ENCODE results near the gene NINL.

The NINL gene

DNA sequence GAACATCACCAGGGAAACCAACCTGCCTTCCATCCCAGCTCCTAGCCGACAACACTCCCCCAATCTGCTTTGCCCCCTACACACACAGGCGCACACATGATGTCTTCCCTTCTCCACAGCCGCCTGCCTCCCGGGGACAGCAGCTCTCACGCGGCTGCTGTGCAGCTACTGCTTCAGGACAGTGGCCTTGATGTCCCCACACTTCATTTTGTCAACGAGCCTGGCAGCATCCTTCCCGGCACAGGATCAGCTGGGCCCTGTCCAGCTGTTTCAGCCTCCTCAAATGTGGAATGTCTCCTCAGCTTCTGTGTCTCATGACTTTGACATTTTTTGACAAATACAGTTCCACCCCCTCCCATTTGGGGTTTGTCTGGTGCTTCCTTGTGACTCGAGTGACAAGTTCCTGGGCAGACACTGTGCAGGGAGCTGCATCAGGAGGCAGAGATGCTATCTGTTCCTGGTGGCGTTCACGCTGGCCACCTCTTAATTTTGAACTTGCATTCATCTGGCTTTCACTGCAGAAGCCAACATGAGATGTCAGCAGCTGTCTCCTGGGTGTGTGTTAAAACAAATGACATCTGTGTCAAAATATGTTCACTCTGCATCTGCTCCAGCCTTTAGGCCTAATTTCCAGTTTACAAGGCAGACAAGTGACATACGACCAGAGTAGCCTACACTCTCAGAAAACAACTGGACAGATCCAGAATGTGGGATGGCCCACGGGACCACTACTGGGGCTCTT is 120.7 kb downstream of the NINL start:
- DNase-seq (ENCODE audit: low spot score), result peak; percentile 43

DNA sequence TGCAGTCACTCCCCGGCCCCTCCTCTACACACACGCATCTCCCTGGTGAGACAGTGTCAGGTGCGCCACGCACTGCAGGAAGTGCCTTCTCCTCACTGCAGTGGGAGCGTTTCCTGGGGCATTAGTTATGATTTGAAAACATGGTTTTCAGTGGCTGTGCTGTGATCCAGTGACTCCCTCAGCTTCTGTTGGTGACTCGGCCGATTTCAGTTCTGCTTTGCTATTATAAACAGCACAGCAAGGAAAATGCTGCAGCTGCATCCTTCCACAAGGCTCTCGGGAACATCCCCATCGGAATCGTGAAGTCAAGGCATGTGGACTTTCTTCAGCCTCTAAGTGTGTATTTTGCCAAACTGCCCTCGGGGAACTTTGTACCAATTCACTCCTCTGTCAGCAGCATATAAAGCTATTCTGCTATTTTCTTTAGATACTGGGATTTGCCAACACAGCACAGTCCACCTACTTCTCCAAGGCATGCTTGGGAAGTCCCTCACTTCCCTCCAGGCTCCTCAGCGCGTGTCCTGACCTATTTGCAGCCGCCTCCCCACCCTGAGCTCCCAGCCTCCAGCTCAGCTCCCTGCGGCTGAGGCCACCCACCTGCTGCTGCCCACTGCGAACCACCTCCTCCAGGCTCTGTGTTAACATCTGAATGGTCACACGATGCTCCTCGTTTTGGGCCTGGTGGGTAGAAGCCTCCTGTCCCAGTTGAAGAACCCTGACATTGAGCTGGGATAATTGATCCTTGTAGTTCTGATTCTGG is 123.4 kb downstream of the NINL start:
- no peak for DNase-seq (ENCODE audit: low spot score)

- DNase-seq (ENCODE audit: low spot score), result no peak
Observed at GRCh38 chr20:25461281-25461650, 124.1 kb downstream of the NINL start.

DNA sequence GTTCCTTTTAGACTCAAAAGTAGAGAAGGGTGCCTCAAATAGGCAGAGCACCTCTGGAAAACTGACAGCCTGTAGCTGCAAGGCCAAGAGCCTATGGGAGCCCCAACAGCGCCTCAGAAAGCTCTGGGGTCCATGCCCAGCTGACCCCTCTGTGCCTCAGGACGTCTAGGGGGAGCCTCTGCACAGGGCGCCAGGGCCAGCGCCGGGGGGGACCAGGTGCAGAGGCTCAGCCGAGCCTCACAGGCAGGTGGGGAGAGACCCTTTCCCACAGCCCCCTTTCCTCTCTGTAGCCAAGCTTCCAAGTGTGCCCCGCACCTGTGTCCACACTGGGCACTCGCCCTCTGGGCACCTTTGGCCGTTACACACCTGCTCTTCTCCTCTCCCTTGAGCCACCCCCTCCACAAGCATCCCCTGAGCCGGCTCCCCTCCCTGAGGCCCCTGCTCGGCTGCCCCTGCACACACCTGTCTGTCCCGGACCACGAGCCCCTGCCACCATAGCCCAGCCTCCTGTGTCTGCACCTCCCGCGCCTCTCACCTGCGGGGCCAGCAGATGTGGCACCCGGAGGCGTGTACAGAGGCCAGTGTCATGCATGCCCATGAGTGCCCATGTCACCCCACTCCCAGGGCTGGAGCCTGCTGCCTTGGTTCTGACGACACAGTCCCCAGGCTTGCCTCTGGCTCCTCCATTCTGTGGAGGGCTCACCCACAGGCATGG is 124.6 kb downstream of the NINL start:
- DNase-seq (ENCODE audit: low spot score), result no peak

DNA sequence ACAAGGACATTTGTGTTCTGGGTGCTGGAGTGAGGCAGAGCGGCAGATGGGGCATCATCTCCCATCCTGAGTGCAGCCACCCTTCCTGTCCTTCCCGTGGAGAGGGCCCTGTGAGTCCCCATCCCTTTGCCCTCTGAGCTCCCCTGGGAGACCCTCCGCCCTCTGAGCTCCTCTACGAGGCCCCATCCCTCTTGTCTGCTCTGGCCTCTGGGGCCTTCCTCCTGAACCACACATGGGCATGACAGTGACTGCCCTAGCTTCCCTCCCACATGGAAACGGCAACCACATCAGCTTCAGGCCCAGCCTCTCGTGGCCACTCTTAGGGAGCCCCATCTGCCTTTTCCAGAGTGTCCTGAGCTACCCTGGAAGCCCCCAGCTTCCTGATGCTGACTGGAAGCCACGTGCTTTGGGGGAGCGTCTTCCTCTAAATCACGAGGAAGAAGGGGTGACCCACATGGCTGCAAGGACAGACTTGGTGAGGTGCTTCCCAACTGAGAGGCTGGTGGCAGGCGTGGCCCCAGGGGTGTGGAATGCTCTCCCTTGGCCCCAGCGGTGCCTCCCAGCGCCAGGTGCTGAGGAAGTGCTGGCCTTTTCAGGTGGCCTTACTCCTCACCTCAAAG is 125.3 kb downstream of the NINL start:
- no peak for DNase-seq (ENCODE audit: low spot score)

DNA sequence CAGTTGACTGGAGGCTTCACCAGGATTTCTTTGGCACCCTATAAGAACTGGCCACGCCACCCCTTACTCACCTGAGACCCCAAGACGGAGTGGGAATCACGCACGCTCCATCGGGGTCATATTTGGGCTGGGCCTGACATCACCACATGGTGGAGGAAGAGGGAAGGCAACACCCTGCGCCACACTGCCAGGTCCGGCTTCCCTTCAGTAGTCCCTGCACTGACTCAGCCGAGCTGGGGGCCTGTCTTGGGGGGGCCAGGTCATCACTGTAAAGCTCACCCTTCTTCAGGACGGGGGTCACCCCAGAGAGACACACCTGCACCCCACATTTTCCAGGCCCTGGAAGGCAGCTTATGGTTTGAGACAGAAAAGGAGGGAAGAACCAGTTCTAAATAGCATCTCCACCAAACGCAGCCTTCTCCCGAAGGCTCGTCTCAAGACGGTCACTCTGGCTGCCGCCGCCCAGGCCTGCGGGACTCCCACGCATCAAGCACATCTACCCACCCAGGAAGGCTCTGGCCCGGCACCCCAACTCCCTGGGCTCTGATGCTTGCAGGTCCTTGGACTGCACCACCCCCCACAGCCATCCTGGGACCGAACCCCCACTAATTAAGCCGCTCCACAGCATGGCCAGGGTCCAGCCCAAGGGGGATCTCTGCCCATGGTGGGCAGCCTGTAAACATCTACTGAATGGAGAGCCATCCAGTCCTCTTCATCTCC is 126.1 kb downstream of the NINL start:
- no peak for DNase-seq (ENCODE audit: low spot score)

DNA sequence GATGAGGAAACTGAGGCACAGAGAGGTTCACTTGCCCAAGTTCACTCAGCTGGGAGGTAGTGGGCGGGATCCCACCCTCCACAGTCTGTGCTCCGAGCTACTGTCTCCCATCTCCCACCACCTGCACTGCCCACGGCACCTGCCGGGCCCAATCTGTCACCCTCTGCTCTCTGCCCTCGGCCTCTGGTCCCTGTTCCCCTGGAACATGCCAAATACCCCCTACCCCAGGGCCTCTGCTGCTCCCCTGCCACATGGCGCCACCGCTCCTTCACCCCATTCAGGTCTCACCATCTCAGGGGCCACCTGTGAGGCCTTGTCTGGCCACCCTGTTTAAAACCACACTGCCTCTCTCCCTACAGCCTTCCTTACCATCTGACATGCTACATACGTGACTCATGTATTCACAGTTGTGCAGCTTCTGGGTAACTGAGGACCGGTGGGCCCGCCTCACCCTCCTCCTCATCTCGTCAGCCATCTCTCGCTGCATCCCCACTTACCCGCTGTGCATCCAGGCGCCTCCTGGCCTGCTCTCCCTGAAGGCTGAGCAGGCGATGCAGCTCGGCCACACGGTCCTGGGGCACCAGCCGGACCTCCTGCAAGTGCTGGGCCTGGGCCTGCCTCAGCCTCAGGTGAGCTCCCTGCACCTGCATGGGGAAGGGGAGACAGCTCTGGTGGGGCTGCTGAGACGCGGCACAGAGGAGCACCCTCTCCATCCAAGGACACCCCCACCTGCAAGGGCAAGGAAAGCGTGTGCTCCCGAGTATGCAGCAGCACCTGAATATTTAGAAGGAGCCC is 127.2 kb downstream of the NINL start:
- no peak for DNase-seq (ENCODE audit: low spot score)

DNA sequence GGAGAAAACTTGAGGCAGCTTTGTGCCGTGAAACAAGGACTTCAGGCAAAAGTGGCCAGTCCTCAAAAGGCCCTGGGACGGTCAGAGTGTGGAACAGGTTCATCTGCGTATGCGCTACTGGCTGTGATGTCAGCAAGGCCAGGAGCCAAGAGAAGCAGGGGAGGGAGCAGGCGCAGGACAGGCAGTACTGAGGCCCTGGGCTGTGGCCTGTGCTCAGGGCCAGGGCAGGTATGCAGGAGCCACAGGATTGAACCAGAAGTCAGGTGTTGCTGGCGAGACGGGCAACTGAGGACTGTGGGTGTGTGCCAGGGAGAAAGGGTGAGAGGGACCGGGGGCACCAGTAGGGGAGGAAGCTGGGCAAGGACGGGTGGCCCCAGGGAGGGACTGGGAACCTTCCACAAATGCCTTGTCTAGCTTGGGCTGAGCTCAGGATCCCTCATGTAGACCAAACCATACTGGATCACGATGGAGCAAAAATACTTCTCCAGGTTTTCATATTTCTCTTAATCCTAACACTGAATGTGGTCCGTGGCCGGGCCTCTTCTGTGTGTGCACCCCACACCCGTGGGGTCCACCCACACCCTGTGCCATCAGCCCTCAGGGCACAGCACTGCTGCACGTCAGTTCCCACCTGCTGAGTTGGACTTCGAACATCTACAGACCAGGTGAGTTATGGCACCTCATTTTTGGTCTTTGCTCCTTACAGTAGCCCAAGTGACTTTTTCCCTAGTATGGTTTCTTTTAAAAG is 131.0 kb downstream of the NINL start:
- DNase-seq (ENCODE audit: low spot score), result no peak

DNA sequence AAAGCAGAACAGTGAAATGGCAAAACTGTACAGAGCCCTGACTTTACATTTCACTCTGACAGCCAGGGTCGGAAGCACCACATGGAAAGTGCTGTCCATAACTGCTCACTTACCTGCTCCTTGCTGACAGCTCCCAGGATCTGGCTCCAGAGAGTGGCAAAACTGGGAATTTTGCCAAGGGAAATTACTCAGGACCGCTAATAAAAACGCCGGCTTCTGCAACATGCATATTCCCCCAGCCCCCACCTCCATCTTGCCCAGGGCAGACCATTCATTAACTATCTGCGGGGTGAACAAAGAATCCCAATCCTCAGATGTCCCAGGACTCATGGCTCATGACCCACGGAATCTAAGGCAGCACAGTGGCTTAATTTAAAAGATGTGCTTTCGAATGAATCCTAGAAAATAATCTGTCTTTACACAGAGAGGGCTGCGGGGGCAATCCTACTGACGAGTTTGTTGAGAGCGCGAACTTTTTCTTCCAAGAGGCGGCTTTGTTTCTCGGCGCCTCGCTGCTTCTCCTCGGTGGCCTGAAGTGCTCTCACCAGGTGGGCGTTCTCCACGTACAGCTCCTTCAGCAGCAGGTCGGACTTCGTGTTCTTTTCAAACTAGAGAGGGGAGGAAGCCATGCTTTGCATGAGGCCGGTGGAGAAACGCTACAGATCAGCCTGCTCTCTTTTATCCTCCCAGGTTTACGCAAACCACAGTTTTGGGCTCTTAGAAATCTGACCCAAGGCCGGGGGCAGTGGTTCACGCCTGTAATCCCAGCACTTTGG is 132.1 kb downstream of the NINL start:
- no peak for DNase-seq (ENCODE audit: low spot score)

DNA sequence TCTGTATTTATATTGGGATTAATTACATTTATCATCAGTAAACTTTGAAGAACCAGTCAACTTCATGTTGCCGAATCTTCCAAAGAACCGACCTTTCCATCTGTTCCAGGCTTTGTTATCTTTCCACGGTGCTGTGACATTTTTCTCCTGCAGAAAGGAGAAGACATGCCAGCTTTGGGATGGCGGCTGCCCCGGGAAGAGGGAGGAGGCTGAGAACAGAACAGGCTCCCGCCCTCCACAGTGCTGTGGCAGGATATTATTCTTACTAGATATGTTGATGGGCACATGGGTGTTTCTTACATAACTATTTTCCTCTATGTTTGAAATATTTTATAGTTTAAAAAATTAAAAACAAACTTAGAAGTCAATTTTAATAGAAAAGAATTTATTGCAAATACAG is 133.0 kb downstream of the NINL start:
- no peak for DNase-seq (ENCODE audit: low spot score)

GRCh38 chr20:25447671-25448070 is 137.7 kb downstream of the NINL start:
- no peak for DNase-seq (ENCODE audit: low spot score)

- no peak for DNase-seq (ENCODE audit: low spot score)
Observed at GRCh38 chr20:25444556-25444955, 140.8 kb downstream of the NINL start.

- no peak for DNase-seq (ENCODE audit: low spot score)
Observed at GRCh38 chr20:25439328-25439727, 146.0 kb downstream of the NINL start.

DNA sequence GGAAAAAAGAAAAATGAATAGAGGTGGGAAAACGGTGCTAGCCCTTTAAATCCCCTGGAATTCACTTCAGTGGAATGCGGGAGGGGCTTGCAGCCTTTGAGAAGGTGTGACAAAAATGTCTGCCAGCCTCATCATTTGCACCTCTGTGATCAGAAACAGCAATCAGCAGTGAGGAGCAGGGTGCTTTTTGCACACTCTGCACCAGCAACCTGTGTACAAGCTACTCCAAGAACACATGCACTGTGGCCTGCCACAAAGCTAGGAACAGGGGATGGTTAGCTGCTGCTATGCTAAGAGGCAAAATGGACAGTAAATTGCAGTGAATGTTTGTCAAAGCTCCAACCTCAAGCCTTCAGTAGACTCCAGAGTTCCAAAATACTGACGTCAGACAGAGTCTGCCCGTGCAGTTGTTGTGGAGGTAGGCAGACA is 148.2 kb downstream of the NINL start:
- no peak for DNase-seq (ENCODE audit: low spot score)

DNA sequence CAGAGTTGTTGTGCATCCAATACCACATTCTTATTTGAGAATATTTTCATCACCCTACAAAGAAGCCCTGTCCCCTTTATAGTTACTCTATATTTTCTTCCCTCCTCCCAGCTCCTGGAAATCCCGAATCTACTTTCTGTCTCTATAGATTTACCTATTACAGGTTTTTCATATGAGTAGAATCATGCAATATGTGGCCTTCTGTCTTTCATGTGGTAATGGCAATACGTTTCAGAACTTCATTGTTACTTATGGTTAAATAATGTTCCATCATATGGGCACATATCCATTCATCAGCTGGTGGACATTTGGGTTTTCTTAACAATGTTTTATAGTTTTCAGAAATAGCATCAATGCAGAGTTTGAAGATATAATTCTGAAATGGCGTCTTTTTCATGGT is 160.8 kb downstream of the NINL start:
- no peak for DNase-seq (ENCODE audit: low spot score)

DNA sequence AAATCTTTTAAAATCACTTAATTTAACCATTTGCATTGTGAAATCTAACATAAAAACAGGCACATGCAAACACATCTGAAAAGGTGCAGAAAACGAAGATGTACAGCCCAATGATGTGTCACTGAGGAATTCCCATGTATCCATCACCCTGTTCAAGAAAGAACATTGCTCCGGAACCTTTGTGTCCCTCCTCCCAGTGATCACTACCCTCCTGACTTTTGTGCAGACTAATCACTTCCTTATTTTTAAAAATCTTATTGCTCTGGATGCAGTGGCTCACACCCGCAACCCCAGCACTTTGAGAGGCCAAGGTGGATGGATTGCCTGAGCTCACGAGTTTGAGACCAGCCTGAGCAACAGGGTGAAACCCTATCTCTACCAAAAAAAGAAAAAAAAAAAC is 163.3 kb downstream of the NINL start:
- DNase-seq (ENCODE audit: low spot score), result no peak

DNA sequence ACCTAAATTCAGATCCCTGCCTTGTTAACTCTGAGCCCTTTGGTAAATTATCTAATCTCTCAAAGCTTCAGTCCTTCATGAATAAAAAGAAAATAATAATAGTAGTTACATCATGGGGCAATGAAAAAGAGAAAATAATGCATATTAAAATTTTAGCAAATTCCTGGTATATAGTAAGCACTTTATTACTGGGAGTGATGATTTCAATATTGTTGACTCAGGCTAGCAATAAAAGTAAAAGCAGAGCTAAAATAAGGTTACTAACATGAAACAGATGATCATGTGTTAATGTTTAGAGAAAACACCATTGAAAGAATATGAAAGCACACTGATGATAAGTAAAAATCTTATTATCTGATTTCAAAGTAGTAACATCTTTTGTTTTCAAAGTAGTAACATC is 164.2 kb downstream of the NINL start:
- no peak for DNase-seq (ENCODE audit: low spot score)

- no peak for DNase-seq (ENCODE audit: low spot score)
Observed at GRCh38 chr20:25418776-25419175, 166.6 kb downstream of the NINL start.

GRCh38 chr20:25408890-25409289 is 176.4 kb downstream of the NINL start:
- no peak for DNase-seq (ENCODE audit: low spot score)

DNA sequence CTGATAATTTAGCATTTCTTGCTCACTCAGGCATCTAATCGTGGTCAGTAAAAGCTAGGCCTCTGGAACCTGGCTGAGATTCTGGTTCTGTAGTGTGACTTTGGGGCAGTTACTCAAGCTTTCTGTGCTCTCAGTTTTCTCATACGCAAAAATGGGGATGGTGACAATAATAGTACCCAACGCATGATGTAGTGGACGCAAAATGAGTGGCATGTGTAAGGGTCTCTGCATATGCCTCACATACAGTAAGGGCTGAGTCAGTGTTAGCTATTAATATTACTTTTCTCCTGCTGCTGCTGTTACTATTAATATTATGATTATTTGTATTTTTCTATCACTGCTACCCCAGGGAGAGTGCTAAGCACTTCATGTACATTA is 177.2 kb downstream of the NINL start:
- DNase-seq (ENCODE audit: low spot score), result no peak
